H1 (cell line): ENCODE results near the gene KCNH1. TPM values are rescaled to one million over a fixed set of nuclear protein-coding genes. Genes with fewer than 3 reads are reported as not detected.

ENCODE experiments used
- HDAC6 ChIP-seq: IDR thresholded peaks from one replicate; pipeline ENCODE4 v1.7.1; 2012; ENCODE audit warnings: low read depth, mild to moderate bottlenecking, inconsistent platforms, low read length, moderate library complexity
- JUN ChIP-seq: IDR thresholded peaks from 2 replicates; pipeline ENCODE4 v1.6.1; 2011; ENCODE audit warnings: low read depth, mild to moderate bottlenecking, improper control_type of control experiment, low read length
- NANOG ChIP-seq: IDR thresholded peaks from 2 replicates; pipeline ENCODE4 v1.6.1; 2011; ENCODE audit warnings: low read length, low read depth, mild to moderate bottlenecking, inconsistent platforms; ENCODE audit not compliant: insufficient read depth, poor library complexity, severe bottlenecking
- RXRA ChIP-seq: IDR thresholded peaks from 2 replicates; pipeline ENCODE4 v1.6.1; 2011; ENCODE audit warnings: low read depth, mild to moderate bottlenecking, low read length, moderate library complexity; ENCODE audit not compliant: insufficient read depth
- SIX5 ChIP-seq: IDR thresholded peaks from 2 replicates; pipeline ENCODE4 v1.6.1; 2011; ENCODE audit warnings: mild to moderate bottlenecking, low read depth, low read length
- polyA plus RNA-seq, 7 experiments: library from polyadenylated mRNA; depleted of rRNA in 3 of 7; stranded (reverse) in 5 of 7; unstranded in 2 of 7; fragments of >200 nt in 5 of 7; fragments of 200-250 nt in 2 of 7; gene quantifications; 1 replicate in 5 of 7; 2 replicates in 1 of 7; 4 replicates in 1 of 7; pipeline versions ENCODE4 v1.2.1 to v1.2.3, GENCODE V29; 2011 to 2013; ENCODE audit warnings: missing spikeins in 2 of 7, mixed read lengths in 2 of 7
- total RNA-seq: library from RNA; stranded (reverse); fragmentation: NEBNext Ultra II Directional; extraction: Animal tissue kit (Norgen Biotek cat#: 25700); gene quantifications from 2 replicates; pipeline ENCODE4 v1.2.1, GENCODE V29; 2021

Gene KCNH1
- total and polyA plus RNA-seq, 2 of the 8 experiments (the other 6 are each of a cell fraction or from before 2014, with no cell fraction given), result 0.27 to 0.34 TPM

- no peak for TF ChIP-seq HDAC6
- TF ChIP-seq JUN, result no peak
- TF ChIP-seq NANOG, result no peak
- 0 out of 2 replicates have a peak, but pooled peaks have one; percentile 63 for TF ChIP-seq RXRA
- no peak for TF ChIP-seq SIX5
Observed at GRCh38 chr1:211133836-211134669, at the start of gene KCNH1 (continued).
